Stimulated activated CD4-positive, alpha-beta T cell treated with anti-CD3 and anti-CD28 coated beads, Interleukin-15, amount 100 ng/mL, for 1 hour (primary cell): ENCODE results near the gene ZNF451.

Source experiments
- DNase-seq, 2 donors: peaks; one replicate each; pipeline ENCODE4 v3.0.0-alpha.2; 2020; ENCODE audit warnings: low read depth in 1 of 2, low spot score in 1 of 2

ZNF451 gene

DNA sequence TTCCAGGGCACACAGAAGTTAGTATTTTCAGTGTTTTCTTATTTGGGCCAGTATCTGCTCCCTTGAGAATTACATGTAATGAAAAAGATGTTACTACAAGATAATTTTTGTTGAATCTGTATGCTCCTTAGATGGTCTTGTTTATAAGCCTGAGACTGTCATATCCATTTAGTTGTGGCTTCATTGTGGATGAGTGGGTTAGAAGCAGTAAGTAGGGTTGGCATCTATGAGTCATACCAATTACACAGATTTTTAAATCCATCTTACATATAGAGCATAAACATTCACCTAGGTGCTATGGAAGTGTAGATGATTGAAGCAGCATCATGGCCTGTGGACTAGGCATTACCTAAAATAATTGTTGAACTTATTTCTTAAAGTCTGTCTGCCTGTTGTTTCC, 68.7 kb downstream of the ZNF451 start:
- no peak for DNase-seq

GRCh38 chr6:57159127-57159526, 69.1 kb downstream of the ZNF451 start:
- DNase-seq, result no peak

DNA sequence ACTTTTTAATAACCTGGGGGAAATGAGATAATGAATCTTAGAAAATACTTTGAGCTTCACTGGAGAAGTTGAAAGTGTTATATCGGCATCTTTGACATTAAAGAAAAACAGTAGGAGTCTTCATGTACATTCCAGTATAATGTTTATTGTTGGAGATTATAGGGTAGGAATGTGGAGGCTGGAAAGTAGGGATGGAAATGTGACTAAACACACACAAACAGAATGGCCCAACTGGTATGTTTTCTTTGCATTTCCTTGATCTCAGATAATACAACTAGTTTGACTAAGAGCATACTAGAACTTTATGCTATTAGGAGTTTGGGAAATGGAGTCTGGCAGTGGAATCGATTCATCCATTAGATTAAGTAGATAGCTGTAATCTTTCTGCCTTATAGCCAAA, 72.0 kb downstream of the ZNF451 start:
- no peak for DNase-seq

- DNase-seq, result no peak
Observed at GRCh38 chr6:57162516-57162915, 72.5 kb downstream of the ZNF451 start.

GRCh38 chr6:57163956-57164355, 74.0 kb downstream of the ZNF451 start:
- no peak for DNase-seq

DNA sequence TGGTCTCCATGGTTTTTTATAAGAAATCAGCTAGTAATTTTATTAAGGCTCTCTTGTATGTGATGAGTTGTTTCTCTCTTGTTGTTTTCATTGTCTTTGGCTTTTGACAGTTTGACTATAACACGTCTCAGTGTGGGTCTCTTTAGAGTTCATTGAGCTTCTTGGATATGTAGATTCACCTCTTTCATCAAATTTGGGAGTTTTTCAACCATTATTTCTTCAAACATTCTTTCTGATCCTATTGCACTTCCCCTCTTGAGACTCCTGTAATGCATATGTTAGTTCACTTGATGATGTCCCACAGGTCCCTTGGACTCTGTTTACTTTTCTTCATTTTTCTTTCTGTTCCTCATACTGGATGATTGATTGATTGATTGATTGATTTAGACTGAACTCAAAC, 75.1 kb downstream of the ZNF451 start:
- no peak for DNase-seq

- peak; percentile 64 to 80 for DNase-seq
Observed at GRCh38 chr6:57172136-57173055, 82.4 kb downstream of the ZNF451 start, which contains the start of gene BAG2. BAG2 (plus strand) TSS chr6:57172326; CDS start chr6:57172698, 372 bp downstream.

GRCh38 chr6:57173056-57173885, 83.3 kb downstream of the ZNF451 start:
- peak in 1 of 2 donors; percentile 3 for DNase-seq

DNA sequence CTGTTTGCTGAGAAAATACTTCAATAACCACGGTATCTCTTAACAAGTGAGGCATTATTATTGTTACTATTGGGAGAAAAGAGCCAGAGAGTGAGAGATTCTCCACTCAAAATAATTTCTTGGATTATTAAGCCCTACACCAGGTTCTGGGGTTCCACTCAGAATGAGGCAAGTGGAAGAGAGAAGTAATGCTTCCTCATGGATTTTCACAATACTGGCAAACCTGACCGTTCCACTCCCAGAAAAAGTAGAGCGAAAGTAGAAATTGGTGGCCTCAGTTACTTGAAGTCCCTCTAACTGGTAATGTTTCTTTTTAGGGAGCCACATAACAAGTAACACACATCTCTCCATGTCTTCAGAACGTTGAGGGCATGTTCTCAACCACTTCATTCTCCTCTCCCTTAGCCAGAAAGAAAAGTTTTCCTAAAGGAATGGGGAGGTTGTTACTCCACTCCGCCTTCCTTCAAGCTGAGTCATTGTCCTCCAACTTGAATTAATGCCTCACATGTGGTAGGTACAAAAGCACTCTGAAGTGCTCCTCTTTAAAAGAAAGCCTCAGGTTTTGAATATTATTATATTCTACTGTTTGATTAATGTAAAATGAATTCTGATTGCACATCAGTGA, 84.0 kb downstream of the ZNF451 start:
- no peak for DNase-seq

DNA sequence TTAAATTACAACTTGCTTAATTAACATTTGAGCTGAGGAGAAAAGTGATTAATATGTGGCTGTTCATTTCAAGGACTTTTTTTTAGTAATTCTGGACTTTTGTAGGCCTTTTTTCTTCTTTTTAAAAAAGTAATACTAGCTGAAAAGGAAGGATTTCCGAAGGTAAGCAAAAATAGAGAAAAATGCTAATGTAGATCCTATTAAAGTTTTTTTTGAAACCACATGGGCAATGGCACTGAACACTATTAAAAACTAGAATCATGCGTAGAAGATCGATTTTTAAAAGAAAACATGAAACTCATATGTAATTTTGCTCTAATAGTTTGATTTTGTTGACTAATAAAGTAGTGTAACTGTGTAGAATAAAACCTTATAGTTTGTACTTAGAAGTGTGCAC, 84.5 kb downstream of the ZNF451 start:
- DNase-seq, result no peak

GRCh38 chr6:57177545-57178265, 87.7 kb downstream of the ZNF451 start:
- no peak for DNase-seq

DNA sequence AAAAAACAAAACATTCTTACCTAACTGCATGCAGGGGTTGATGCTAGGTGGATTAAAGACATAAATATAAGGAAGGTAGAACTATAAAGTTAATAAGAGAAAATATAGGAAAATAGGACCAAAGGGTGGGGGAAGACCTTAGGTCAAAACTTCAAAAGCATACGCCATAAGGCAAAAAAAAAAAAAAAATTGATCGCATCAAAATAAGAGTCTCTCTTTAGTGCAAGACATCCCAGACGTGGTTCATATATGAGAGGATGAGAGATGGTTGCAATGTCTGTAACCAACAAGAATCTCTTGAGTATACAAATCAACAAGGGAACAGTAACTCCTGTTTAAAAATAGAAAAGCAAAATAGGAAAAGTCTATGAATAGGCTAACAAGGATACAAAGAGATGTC, 90.6 kb downstream of the ZNF451 start:
- DNase-seq, result no peak

GRCh38 chr6:57182017-57182432, 92.0 kb downstream of the ZNF451 start:
- DNase-seq, result no peak

GRCh38 chr6:57183336-57183735, 93.3 kb downstream of the ZNF451 start:
- DNase-seq, result no peak

GRCh38 chr6:57190140-57190539, 100.2 kb downstream of the ZNF451 start:
- no peak for DNase-seq

DNA sequence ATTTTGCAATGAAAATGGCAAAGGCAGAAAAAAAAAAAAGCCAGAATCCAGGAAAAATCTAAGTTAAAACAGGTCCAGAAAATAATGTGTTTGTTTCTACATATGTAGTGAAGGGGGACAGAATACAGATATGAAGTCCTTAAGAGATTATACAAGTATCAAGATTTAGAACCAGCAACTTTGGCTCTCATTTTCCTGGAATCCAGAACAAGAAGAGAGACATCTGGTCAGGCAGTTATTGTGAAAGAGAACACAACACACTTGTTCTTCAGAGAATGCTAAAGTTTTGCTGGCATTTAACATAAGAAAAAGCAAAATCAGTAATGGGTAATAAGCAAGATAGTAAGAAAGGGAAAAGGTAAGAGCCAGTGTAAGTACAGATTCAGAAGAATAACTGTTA, 103.2 kb downstream of the ZNF451 start:
- DNase-seq, result no peak

DNA sequence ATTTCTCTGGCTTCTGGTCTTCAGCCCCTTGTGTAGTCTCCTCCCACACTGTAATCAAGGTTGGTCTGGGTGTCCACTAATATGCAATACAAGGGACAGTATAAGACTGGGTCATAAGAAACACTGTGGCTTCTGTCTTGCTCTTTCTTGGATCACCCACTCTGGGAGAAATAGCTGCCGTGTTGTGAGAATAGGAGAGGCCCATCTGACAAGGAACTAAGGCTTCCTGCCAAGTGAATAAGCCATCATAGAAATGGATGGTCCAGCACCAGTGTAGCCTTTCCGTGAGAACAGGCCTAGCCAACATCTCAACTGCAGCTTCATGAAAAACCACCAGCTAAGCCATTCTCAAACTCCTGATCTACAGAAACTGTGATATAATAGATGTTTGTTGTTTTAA, 105.5 kb downstream of the ZNF451 start:
- no peak for DNase-seq

- no peak for DNase-seq
Observed at GRCh38 chr6:57198926-57199636, 109.1 kb downstream of the ZNF451 start.

DNA sequence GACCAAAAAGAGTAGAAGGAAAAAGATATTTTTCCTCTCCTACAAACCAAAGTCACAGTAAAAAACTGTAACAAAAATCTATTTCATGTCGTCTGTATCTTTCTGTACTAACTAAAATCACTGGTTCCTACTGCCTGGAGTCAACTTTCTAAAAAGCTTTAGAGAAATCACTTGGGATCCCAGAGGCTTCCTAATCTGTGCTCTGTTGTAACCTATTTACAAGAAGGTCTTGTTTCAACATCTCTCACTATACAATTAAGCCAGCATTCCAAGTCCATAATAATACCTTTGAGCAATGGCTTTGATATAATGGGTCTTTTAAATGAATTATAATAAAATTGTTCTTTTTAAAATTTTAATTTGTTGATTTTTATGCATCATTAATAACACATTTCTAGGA, 111.7 kb downstream of the ZNF451 start:
- DNase-seq, result no peak
